Stomach (tissue), 4 donors: Measurements from ENCODE around the gene NRL.

Experiments
- EP300 ChIP-seq: sonication (generic); formaldehyde crosslinking; IDR thresholded peaks from one replicate; pipeline ENCODE4 v1.6.1; 2017; ENCODE audit warnings: antibody characterized with exemption
- POLR2A ChIP-seq, 4 donors: fragments of 450-650 bp; IDR thresholded peaks; one replicate each; pipeline ENCODE4 v1.6.1; 2016; ENCODE audit warnings: antibody characterized with exemption in 4 of 4, control low read depth in 2 of 4, mild to moderate bottlenecking in 1 of 4, moderate library complexity in 1 of 4
- POLR2AphosphoS5 ChIP-seq, 3 donors: sonication (generic); formaldehyde crosslinking; IDR thresholded peaks; one replicate each; pipeline ENCODE4 v1.6.1; 2016; ENCODE audit warnings: antibody characterized with exemption in 3 of 3
- TF ChIP-seq, protein P1 (sequence below), 7 experiments: fragments of 450-650 bp in 4 of 7; fragments of 200-600 bp in 3 of 7; sonication (generic) in 3 of 7; IDR thresholded peaks; one replicate each; pipeline ENCODE4 v1.5.1; 2016 to 2019; ENCODE audit warnings: antibody characterized with exemption in 7 of 7, control low read depth in 2 of 7, mild to moderate bottlenecking in 1 of 7

DNA sequence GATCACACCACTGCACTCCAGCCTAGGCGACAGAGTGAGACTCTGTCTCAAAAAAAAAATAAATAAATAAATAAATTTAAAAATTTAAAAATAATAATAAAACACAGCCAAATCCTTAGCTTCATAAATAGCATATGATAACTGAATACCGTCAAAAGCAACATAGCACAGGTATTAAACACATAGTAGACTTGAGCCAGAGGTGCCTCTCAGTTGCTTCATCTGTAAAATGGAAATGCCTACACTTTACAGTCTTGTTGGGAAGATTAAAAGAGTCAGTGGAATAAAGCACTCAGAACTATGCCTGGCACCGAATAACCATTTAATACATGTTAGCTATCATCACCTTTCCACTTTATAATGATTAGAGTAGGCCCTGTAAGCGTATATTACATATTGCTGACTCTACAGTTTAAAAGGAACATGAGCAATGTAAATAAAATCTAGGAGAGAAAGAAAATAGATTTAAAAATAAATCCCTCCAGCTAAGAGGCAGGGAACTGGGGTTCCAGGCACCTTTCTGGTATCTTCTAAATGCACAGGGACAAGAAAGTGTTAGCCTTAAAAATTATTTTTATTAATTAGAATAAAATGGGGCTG, 8.0 kb downstream of the NRL start:
- TF ChIP-seq, protein P1, sequence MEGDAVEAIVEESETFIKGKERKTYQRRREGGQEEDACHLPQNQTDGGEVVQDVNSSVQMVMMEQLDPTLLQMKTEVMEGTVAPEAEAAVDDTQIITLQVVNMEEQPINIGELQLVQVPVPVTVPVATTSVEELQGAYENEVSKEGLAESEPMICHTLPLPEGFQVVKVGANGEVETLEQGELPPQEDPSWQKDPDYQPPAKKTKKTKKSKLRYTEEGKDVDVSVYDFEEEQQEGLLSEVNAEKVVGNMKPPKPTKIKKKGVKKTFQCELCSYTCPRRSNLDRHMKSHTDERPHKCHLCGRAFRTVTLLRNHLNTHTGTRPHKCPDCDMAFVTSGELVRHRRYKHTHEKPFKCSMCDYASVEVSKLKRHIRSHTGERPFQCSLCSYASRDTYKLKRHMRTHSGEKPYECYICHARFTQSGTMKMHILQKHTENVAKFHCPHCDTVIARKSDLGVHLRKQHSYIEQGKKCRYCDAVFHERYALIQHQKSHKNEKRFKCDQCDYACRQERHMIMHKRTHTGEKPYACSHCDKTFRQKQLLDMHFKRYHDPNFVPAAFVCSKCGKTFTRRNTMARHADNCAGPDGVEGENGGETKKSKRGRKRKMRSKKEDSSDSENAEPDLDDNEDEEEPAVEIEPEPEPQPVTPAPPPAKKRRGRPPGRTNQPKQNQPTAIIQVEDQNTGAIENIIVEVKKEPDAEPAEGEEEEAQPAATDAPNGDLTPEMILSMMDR (IDR thresholded peaks at IDR 0.05) = no peak
- TF ChIP-seq POLR2AphosphoS5 (IDR thresholded peaks at IDR 0.05) (no peak), EP300 (no peak), POLR2A (IDR thresholded peaks at IDR 0.05) (no peak)
